Measurements from ENCODE around the gene NDUFA13.

NDUFA13 gene

DNA sequence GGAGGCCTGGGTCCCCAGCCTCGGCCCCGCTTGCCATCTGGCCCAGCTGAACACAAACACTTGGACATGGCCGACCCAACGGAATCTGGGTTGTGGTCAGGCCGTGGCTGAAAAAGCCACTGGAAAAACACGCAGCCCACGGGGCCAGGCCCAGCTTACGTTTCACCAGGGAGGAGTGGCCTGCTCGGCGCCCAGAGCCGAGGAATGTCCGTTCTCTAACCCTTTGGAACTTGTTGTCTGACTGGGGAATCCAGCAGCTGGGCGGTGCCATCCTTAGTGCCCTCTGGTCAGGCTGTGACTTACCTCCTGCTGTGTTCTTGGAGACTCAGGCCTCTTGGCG, 35.8 kb downstream of the NDUFA13 start:
- Histone ChIP-seq H3K9me3 (ENCODE audit: insufficient read depth, low read length) (no peaks in the 10 kb centered on the region), H3K9ac (ENCODE audit: low read length) (no peak overlapping the region), H3K4me3 (ENCODE audit: insufficient read depth, low read length, poor library complexity, severe bottlenecking) (no peak overlapping the region), H2AFZ (ENCODE audit: low read depth, low read length, severe bottlenecking) (no peak overlapping the region), H3K79me2 (ENCODE audit: insufficient read depth, low read length) (no peaks in the 10 kb centered on the region), H3F3A (ENCODE audit: insufficient read depth) (no peaks in the 10 kb centered on the region), H3K36me3 (ENCODE audit: low read length) (no peaks in the 10 kb centered on the region), H3K27ac (ENCODE audit: low read depth, low read length) (no peak overlapping the region), H4K20me1 (ENCODE audit: low read depth, low read length) (no peaks in the 10 kb centered on the region), H3K27me3 (ENCODE audit: low read length) (no peaks in the 10 kb centered on the region), H3K4me2 (ENCODE audit: low read depth, low read length, poor library complexity, severe bottlenecking) (no peak overlapping the region), H3K9me2 (replicated peaks; ENCODE audit: insufficient read depth, low read length) (no peaks in the 10 kb centered on the region)
- no peak for TF ChIP-seq EZH2phosphoT487 (conservative IDR thresholded peaks at IDR 0.05; ENCODE audit: low read length)
- TF ChIP-seq, protein P1, sequence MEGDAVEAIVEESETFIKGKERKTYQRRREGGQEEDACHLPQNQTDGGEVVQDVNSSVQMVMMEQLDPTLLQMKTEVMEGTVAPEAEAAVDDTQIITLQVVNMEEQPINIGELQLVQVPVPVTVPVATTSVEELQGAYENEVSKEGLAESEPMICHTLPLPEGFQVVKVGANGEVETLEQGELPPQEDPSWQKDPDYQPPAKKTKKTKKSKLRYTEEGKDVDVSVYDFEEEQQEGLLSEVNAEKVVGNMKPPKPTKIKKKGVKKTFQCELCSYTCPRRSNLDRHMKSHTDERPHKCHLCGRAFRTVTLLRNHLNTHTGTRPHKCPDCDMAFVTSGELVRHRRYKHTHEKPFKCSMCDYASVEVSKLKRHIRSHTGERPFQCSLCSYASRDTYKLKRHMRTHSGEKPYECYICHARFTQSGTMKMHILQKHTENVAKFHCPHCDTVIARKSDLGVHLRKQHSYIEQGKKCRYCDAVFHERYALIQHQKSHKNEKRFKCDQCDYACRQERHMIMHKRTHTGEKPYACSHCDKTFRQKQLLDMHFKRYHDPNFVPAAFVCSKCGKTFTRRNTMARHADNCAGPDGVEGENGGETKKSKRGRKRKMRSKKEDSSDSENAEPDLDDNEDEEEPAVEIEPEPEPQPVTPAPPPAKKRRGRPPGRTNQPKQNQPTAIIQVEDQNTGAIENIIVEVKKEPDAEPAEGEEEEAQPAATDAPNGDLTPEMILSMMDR (IDR thresholded peaks at IDR 0.05; ENCODE audit: insufficient read depth, low read length, poor library complexity, severe bottlenecking): no peak

DNA sequence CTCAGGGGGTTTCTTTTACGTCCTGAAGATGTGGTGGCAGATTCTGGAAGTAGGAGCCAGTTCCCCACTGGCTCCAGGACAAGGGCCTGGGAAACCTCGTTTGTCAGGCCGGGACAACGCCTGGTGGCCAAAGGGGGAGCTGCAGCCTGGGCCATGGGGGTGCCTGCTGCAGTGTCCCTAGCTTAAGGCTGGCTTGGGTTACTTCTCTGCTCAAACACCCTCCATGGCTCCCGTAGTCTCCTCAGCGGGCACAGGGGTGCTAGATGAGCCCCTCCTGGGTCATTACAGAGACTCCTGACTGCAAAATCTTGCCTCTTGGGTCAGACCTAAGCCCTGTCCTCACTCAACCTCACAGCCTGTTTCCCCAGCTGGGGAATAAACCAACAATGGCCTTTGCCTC, 36.8 kb downstream of the NDUFA13 start:
- H3K9me3 ChIP-seq (ENCODE audit: insufficient read depth, low read length): no peaks in the 10 kb centered on the region
- H3K9ac ChIP-seq (ENCODE audit: low read length): no peak overlapping the region
- no peaks in the 10 kb centered on the region for H3K36me3 ChIP-seq (ENCODE audit: low read length)
- H3F3A ChIP-seq (ENCODE audit: insufficient read depth): no peaks in the 10 kb centered on the region
- no peak overlapping the region for H3K4me2 ChIP-seq (ENCODE audit: low read depth, low read length, poor library complexity, severe bottlenecking)
- no peak overlapping the region for H3K4me3 ChIP-seq (ENCODE audit: insufficient read depth, low read length, poor library complexity, severe bottlenecking)
- no peaks in the 10 kb centered on the region for H3K9me2 ChIP-seq (replicated peaks; ENCODE audit: insufficient read depth, low read length)
- TF ChIP-seq EZH2phosphoT487 (conservative IDR thresholded peaks at IDR 0.05; ENCODE audit: low read length): no peak
- TF ChIP-seq, protein P1 (IDR thresholded peaks at IDR 0.05; ENCODE audit: insufficient read depth, low read length, poor library complexity, severe bottlenecking): peak; percentile 20
- no peak overlapping the region for H3K27ac ChIP-seq (ENCODE audit: low read depth, low read length)
- no peak overlapping the region for H2AFZ ChIP-seq (ENCODE audit: low read depth, low read length, severe bottlenecking)
- H4K20me1 ChIP-seq (ENCODE audit: low read depth, low read length): no peaks in the 10 kb centered on the region
- no peaks in the 10 kb centered on the region for H3K79me2 ChIP-seq (ENCODE audit: insufficient read depth, low read length)
- no peaks in the 10 kb centered on the region for H3K27me3 ChIP-seq (ENCODE audit: low read length)

DNA sequence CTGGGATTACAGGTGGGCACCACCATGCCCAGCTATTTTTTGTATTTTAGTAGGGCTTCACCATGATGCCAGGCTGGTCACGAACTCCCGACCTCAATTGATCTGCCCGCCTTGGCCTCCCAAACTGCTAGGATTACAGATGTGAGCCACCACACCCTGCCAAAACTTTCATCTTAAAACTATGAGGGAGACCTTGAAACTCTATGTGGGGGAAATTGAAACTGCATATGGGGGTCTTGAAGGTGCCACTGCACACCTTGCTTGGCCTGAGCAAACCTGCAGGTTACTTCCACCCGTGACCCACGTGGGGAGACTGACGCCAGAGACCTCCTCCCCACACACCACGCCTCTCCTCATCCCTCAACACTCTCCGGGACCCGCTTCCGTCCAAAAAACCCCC, 37.6 kb downstream of the NDUFA13 start:
- H3K79me2 ChIP-seq (ENCODE audit: insufficient read depth, low read length): no peaks in the 10 kb centered on the region
- H3K27ac ChIP-seq (ENCODE audit: low read depth, low read length): no peak overlapping the region
- TF ChIP-seq, protein P1 (IDR thresholded peaks at IDR 0.05; ENCODE audit: insufficient read depth, low read length, poor library complexity, severe bottlenecking): no peak
- no peak for TF ChIP-seq EZH2phosphoT487 (conservative IDR thresholded peaks at IDR 0.05; ENCODE audit: low read length)
- no peaks in the 10 kb centered on the region for H4K20me1 ChIP-seq (ENCODE audit: low read depth, low read length)
- no peak overlapping the region for H3K9ac ChIP-seq (ENCODE audit: low read length)
- no peak overlapping the region for H3K4me3 ChIP-seq (ENCODE audit: insufficient read depth, low read length, poor library complexity, severe bottlenecking)
- no peaks in the 10 kb centered on the region for H3F3A ChIP-seq (ENCODE audit: insufficient read depth)
- H3K4me2 ChIP-seq (ENCODE audit: low read depth, low read length, poor library complexity, severe bottlenecking): no peak overlapping the region
- H3K36me3 ChIP-seq (ENCODE audit: low read length): no peaks in the 10 kb centered on the region
- no peaks in the 10 kb centered on the region for H3K27me3 ChIP-seq (ENCODE audit: low read length)
- no peak overlapping the region for H2AFZ ChIP-seq (ENCODE audit: low read depth, low read length, severe bottlenecking)
- H3K9me3 ChIP-seq (ENCODE audit: insufficient read depth, low read length): no peaks in the 10 kb centered on the region
- no peaks in the 10 kb centered on the region for H3K9me2 ChIP-seq (replicated peaks; ENCODE audit: insufficient read depth, low read length)
